Measurements from ENCODE around the gene PDCD4. TPM values are rescaled to one million over a fixed set of nuclear protein-coding genes. Genes with fewer than 3 reads are reported as not detected.

Gene PDCD4
- total and polyA plus RNA-seq, 2 of the 13 experiments (the other 11 are each of a cell fraction or from before 2014, with no cell fraction given): 22.8 to 56.2 TPM

DNA sequence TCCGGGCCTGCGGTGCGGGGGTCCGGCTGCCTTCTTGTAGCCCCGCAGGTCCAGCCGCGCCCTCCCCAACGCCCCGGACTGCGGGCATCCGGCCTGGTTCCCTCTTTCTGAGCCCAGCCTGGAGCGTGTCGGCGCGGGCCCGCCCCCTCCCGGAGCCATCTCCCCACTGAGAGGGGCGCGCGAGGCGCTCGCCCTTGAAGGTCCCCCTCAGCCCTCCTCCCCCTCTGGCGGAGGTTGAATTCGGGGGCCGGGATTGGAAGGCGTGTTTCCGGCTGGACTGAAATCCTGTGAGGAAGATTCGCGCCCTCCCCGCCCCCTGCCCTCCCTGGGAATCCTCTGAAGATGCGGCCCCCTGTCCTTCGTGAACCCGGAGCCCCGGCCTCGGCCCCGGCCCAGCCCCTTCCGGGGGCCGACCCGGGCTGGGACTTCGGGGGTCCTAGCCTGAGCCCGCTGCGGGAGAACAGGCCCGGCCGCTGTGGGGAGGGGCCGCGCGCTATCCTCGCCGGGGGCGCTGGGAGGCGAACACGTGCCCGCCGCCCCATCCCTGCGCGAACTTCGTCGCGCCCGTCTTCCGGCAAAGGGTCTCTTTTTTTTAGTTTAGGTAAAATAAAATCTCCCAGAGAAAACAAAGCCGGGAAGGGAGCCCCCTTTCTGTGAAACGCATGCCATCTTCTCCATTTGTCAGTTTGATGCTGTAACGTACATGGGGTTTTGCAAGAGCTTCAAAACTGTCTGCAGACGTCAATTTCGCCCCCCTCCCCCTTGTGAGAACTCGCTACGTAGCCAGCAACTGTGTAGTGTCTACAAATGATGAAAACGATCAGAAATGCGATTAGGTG is 636 bp downstream of the PDCD4 start (continued):
- TF ChIP-seq, protein P1, sequence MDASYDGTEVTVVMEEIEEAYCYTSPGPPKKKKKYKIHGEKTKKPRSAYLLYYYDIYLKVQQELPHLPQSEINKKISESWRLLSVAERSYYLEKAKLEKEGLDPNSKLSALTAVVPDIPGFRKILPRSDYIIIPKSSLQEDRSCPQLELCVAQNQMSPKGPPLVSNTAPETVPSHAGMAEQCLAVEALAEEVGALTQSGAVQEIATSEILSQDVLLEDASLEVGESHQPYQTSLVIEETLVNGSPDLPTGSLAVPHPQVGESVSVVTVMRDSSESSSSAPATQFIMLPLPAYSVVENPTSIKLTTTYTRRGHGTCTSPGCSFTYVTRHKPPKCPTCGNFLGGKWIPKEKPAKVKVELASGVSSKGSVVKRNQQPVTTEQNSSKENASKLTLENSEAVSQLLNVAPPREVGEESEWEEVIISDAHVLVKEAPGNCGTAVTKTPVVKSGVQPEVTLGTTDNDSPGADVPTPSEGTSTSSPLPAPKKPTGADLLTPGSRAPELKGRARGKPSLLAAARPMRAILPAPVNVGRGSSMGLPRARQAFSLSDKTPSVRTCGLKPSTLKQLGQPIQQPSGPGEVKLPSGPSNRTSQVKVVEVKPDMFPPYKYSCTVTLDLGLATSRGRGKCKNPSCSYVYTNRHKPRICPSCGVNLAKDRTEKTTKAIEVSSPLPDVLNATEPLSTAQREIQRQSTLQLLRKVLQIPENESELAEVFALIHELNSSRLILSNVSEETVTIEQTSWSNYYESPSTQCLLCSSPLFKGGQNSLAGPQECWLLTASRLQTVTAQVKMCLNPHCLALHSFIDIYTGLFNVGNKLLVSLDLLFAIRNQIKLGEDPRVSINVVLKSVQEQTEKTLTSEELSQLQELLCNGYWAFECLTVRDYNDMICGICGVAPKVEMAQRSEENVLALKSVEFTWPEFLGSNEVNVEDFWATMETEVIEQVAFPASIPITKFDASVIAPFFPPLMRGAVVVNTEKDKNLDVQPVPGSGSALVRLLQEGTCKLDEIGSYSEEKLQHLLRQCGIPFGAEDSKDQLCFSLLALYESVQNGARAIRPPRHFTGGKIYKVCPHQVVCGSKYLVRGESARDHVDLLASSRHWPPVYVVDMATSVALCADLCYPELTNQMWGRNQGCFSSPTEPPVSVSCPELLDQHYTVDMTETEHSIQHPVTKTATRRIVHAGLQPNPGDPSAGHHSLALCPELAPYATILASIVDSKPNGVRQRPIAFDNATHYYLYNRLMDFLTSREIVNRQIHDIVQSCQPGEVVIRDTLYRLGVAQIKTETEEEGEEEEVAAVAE (CRISPR knock-in tag; IDR thresholded peaks at IDR 0.05; ENCODE audit: borderline replicate concordance): no peak
- TF ChIP-seq ZNF761 (CRISPR knock-in tag; conservative IDR thresholded peaks at IDR 0.05) (0 out of 2 replicates have a peak, but pooled peaks have one; percentile 37), ZSCAN21 (CRISPR knock-in tag; IDR thresholded peaks at IDR 0.05; ENCODE audit: borderline replicate concordance) (no peak; the same call in 1 of the 2 replicates), FOXP1 (IDR thresholded peaks at IDR 0.05) (no peak), FOXP1 (CRISPR knock-in tag; IDR thresholded peaks at IDR 0.05) (no peak), POLR2A (IDR thresholded peaks at IDR 0.05; ENCODE audit: insufficient read depth in 1 of 2, low read depth in 2 of 2, low read length in 2 of 2) (peak in 1 of 2 experiments; percentile 48; a peak in 3 of 4 replicates), KAT2B (IDR thresholded peaks at IDR 0.05; ENCODE audit: borderline replicate concordance, low read depth, low read length) (no peak), YEATS2 (CRISPR knock-in tag; IDR thresholded peaks at IDR 0.05; ENCODE audit: borderline replicate concordance) (0 out of 2 replicates have a peak, but pooled peaks have one; percentile 6), GZF1 (CRISPR knock-in tag; IDR thresholded peaks at IDR 0.05) (no peak), ETS1 (CRISPR knock-in tag; IDR thresholded peaks at IDR 0.05) (no peak), HCFC1 (IDR thresholded peaks at IDR 0.05; ENCODE audit: low read depth, low read length) (0 out of 2 replicates have a peak, but pooled peaks have one; percentile 1), BORCS8-MEF2B (CRISPR knock-in tag; IDR thresholded peaks at IDR 0.05) (peak; percentile 55; the same call in 1 of the 2 replicates), HES4 (CRISPR knock-in tag; IDR thresholded peaks at IDR 0.05; ENCODE audit: borderline replicate concordance) (no peak; the same call in 1 of the 2 replicates), YEATS4 (CRISPR knock-in tag; IDR thresholded peaks at IDR 0.05; ENCODE audit: borderline replicate concordance) (peak; percentile 79), CTCF (CRISPR knock-in tag; IDR thresholded peaks at IDR 0.05) (peak; percentile 21), TEAD3 (CRISPR knock-in tag; optimal IDR thresholded peaks at IDR 0.05; ENCODE audit: borderline replicate concordance) (no peak), TEF (CRISPR knock-in tag; IDR thresholded peaks at IDR 0.05) (peak; percentile 20; the same call in 1 of the 2 replicates), ISL2 (CRISPR knock-in tag; IDR thresholded peaks at IDR 0.05) (peak; percentile 43; the same call in 1 of the 2 replicates), ONECUT2 (CRISPR knock-in tag; IDR thresholded peaks at IDR 0.05) (no peak), ZNF282 (IDR thresholded peaks at IDR 0.05; ENCODE audit: partially characterized antibody) (no peak)
- TF ChIP-seq, protein P2, sequence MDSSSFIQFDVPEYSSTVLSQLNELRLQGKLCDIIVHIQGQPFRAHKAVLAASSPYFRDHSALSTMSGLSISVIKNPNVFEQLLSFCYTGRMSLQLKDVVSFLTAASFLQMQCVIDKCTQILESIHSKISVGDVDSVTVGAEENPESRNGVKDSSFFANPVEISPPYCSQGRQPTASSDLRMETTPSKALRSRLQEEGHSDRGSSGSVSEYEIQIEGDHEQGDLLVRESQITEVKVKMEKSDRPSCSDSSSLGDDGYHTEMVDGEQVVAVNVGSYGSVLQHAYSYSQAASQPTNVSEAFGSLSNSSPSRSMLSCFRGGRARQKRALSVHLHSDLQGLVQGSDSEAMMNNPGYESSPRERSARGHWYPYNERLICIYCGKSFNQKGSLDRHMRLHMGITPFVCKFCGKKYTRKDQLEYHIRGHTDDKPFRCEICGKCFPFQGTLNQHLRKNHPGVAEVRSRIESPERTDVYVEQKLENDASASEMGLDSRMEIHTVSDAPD (CRISPR knock-in tag; IDR thresholded peaks at IDR 0.05): no peak
